Transverse colon (tissue), 4 donors: Measurements from ENCODE around the gene PDGFD. TPM values are rescaled to one million over a fixed set of nuclear protein-coding genes. Genes with fewer than 3 reads are reported as not detected.

Source experiments
- DNase-seq: peaks from one replicate; pipeline ENCODE4 v3.0.0-alpha.2; 2019
- H3K27ac ChIP-seq, 4 donors: fragments of 200-600 bp; sonication (generic); 2 replicates each; pipeline ENCODE4 v1.5.1; 2016 to 2018; ENCODE audit warnings: inconsistent platforms in 4 of 4
- H3K27me3 ChIP-seq: fragments of 200-600 bp; sonication (generic); 2 replicates; pipeline ENCODE4 v1.5.1; 2017; ENCODE audit warnings: inconsistent platforms
- H3K36me3 ChIP-seq, 4 donors: fragments of 200-600 bp; sonication (generic); 2 replicates each; pipeline ENCODE4 v1.5.1; 2017 to 2019; ENCODE audit warnings: inconsistent platforms in 4 of 4
- H3K4me1 ChIP-seq, 4 donors: fragments of 200-600 bp; sonication (generic); 2 replicates each; pipeline ENCODE4 v1.5.1; 2017 to 2020; ENCODE audit warnings: inconsistent platforms in 4 of 4
- H3K4me3 ChIP-seq, 4 donors: fragments of 200-600 bp; sonication (generic); 1 replicate in 1 of 4; 2 replicates in 3 of 4; pipeline versions ENCODE4 v1.5.1 to v1.6.1; 2017 to 2019; ENCODE audit warnings: inconsistent platforms in 4 of 4
- H3K9me3 ChIP-seq, 2 donors: fragments of 200-600 bp; sonication (generic); 2 replicates each; pipeline ENCODE4 v1.5.1; 2017 to 2019; ENCODE audit warnings: inconsistent platforms in 2 of 2
- CTCF ChIP-seq, 5 experiments: fragments of 200-600 bp in 3 of 5; fragments of 450-650 bp in 2 of 5; sonication (generic) in 3 of 5; IDR thresholded peaks; 1 replicate in 2 of 5; 2 replicates in 3 of 5; pipeline ENCODE4 v1.5.1; 2016 to 2017; ENCODE audit warnings: antibody characterized with exemption in 5 of 5, inconsistent platforms in 3 of 5, mild to moderate bottlenecking in 2 of 5, moderate library complexity in 1 of 5
- EP300 ChIP-seq: sonication (generic); formaldehyde crosslinking; IDR thresholded peaks from one replicate; pipeline ENCODE4 v1.6.1; 2017; ENCODE audit warnings: antibody characterized with exemption, low read depth
- POLR2A ChIP-seq: fragments of 450-650 bp; IDR thresholded peaks from one replicate; pipeline ENCODE4 v1.6.1; 2016; ENCODE audit warnings: antibody characterized with exemption, mild to moderate bottlenecking, moderate library complexity
- POLR2AphosphoS5 ChIP-seq, 3 donors: sonication (generic); formaldehyde crosslinking; IDR thresholded peaks; one replicate each; pipeline ENCODE4 v1.6.1; 2016; ENCODE audit warnings: antibody characterized with exemption in 3 of 3
- WGBS, 2 donors: methylation state at CpG; one replicate each; pipeline ENCODE4 v1.1.5; 2018; ENCODE audit warnings: low coverage in 1 of 2; 5-methylcytosine and 5-hydroxymethylcytosine counted together
- in situ Hi-C, 4 donors: fragments of 200-750 bp; cut with MboI; loops; one replicate each; pipeline versions ENCODE4 v1.15.0 to v1.15.1; 2017; ENCODE audit warnings: low sequenced_read_pairs in 3 of 4, low pct_ligation_motif_present in 1 of 4, low pct_unique_long_range_greater_than_20kb in 1 of 4
- intact Hi-C: fragments of 100-400 bp; cut with DNase I; formaldehyde crosslinking; loops from one replicate; pipeline ENCODE4 v1.15.1; 2023; ENCODE audit warnings: low total_unique reads
- total RNA-seq, 4 donors: library from RNA; depleted of rRNA; stranded (reverse); fragments of >200 nt; gene quantifications; one replicate each; pipeline ENCODE4 v1.1.0, GENCODE V29; 2016

The PDGFD gene
- total RNA-seq, 4 donors from 2014 or later, result 2.3 to 6.0 (median 3.8) TPM; not detected in 1

GRCh38 chr11:104134745-104135144 lies 29.2 kb downstream of the PDGFD start:
- TF ChIP-seq POLR2A (no peak), POLR2AphosphoS5 (IDR thresholded peaks at IDR 0.05) (no peak), EP300 (no peak), CTCF (IDR thresholded peaks at IDR 0.05) (no peak)
- H3K9me3 ChIP-seq, result no peaks in the 10 kb centered on the region
- H3K4me1 ChIP-seq, result no peaks in the 10 kb centered on the region
- H3K27ac ChIP-seq, result no peak overlapping the region
- H3K36me3 ChIP-seq, result no peaks in the 10 kb centered on the region
- 29 to 53% methylated on average over 1 of the region's 1 CpG for WGBS, 2 donors
- DNase-seq, result no peak
- in situ Hi-C loops, result loop anchor here in 1 of 4 donors (25.0 kb wide), 1 partner anchor 447 kb away; no protein-coding TSS in a partner anchor
- intact Hi-C loops, result no loop called here
- H3K27me3 ChIP-seq, result no peaks in the 10 kb centered on the region
- H3K4me3 ChIP-seq, result no peak overlapping the region

- in situ Hi-C loops, result loop anchor here in 1 of 4 donors (25.0 kb wide), 1 partner anchor 443 kb away; no protein-coding TSS in a partner anchor
- Histone ChIP-seq H3K27me3 (no peaks in the 10 kb centered on the region), H3K36me3 (no peaks in the 10 kb centered on the region), H3K9me3 (no peaks in the 10 kb centered on the region), H3K4me1 (no peaks in the 10 kb centered on the region), H3K27ac (no peak overlapping the region), H3K4me3 (no peak overlapping the region)
- DNase-seq, result no peak
- intact Hi-C loops, result no loop called here
- TF ChIP-seq POLR2A (no peak), CTCF (IDR thresholded peaks at IDR 0.05) (no peak), EP300 (no peak)
- WGBS, 2 donors, result 79% methylated on average over 1 of the region's 1 CpG; no CpG with 5 or more reads in 1 of the 2 donors
Observed at GRCh38 chr11:104130161-104130560, 33.8 kb downstream of the PDGFD start.

- no peak for DNase-seq
- in situ Hi-C loops (loop anchor here in 1 of 4 donors (25.0 kb wide), 1 partner anchor 442 kb away; no protein-coding TSS in a partner anchor), intact Hi-C loops (no loop called here)
- H3K27me3 ChIP-seq, result no peaks in the 10 kb centered on the region
- TF ChIP-seq EP300 (no peak), POLR2A (no peak), POLR2AphosphoS5 (IDR thresholded peaks at IDR 0.05) (no peak), CTCF (IDR thresholded peaks at IDR 0.05) (no peak)
- no peaks in the 10 kb centered on the region for H3K9me3 ChIP-seq
- no peaks in the 10 kb centered on the region for H3K36me3 ChIP-seq
- H3K4me1 ChIP-seq, result no peaks in the 10 kb centered on the region
- no peak overlapping the region for H3K4me3 ChIP-seq
- no peak overlapping the region for H3K27ac ChIP-seq
- WGBS, 2 donors, result 37 to 57% methylated on average over 3 of the region's 3 CpGs
Observed at GRCh38 chr11:104129145-104129544, 34.8 kb downstream of the PDGFD start.

GRCh38 chr11:104127828-104128227 lies 36.1 kb downstream of the PDGFD start:
- Histone ChIP-seq H3K9me3 (no peaks in the 10 kb centered on the region), H3K4me1 (no peaks in the 10 kb centered on the region), H3K27me3 (no peaks in the 10 kb centered on the region), H3K4me3 (no peak overlapping the region), H3K27ac (no peak overlapping the region), H3K36me3 (no peaks in the 10 kb centered on the region)
- in situ Hi-C loops, result loop anchor here in 1 of 4 donors (25.0 kb wide), 1 partner anchor 441 kb away; no protein-coding TSS in a partner anchor
- 85 to 86% methylated on average over 2 of the region's 2 CpGs for WGBS, 2 donors
- intact Hi-C loops, result no loop called here
- no peak for TF ChIP-seq POLR2A
- no peak for TF ChIP-seq EP300
- TF ChIP-seq CTCF (IDR thresholded peaks at IDR 0.05), result no peak
- no peak for DNase-seq
